ENCODE data around the gene ITPRID1. TPM values are rescaled to one million over a fixed set of nuclear protein-coding genes. Genes with fewer than 3 reads are reported as not detected.

ITPRID1 gene
- total RNA-seq, 2 experiments from 2014 or later, result not detected

GRCh38 chr7:31665546-31665945, 151.7 kb downstream of the ITPRID1 start:
- POLR2A ChIA-PET, result no interaction called here
- Histone ChIP-seq H3K36me3 (ENCODE audit: insufficient read depth, low read length) (no peaks in the 10 kb centered on the region), H3K4me1 (ENCODE audit: insufficient read depth, low read length) (no peaks in the 10 kb centered on the region), H3K9me3 (ENCODE audit: control insufficient read depth in 1 of 2, insufficient read depth in 1 of 2, low read length in 2 of 2) (peaks cover 0 to 6% of the 10 kb centered on the region in 2 experiments), H3K4me3 (ENCODE audit: low read length) (no peak overlapping the region), H3K27ac (ENCODE audit: low read depth in 1 of 2, low read length in 2 of 2) (no peak overlapping the region), H3K27me3 (ENCODE audit: control insufficient read depth in 1 of 2, insufficient read depth in 2 of 2, low read length in 2 of 2) (no peaks in the 10 kb centered on the region)
- peaks cover 2% of the 10 kb centered on the region for H3K9me3 Mint-ChIP-seq
- H3K27me3 Mint-ChIP-seq, result no peaks in the 10 kb centered on the region
- H3K27ac Mint-ChIP-seq, result no peak overlapping the region
- DNase-seq (no peak), ATAC-seq (ENCODE audit: poor library complexity) (no peak)
- H3K36me3 Mint-ChIP-seq (ENCODE audit: low read depth), result no peaks in the 10 kb centered on the region
- intact Hi-C loops (cut with DNase I, micrococcal nuclease), result no loop called here
- H3K4me3 Mint-ChIP-seq, result no peak overlapping the region
- CTCF ChIA-PET, result no interaction called here
- no peaks in the 10 kb centered on the region for H3K4me1 Mint-ChIP-seq (ENCODE audit: low read depth)
- TF ChIP-seq, protein P1, sequence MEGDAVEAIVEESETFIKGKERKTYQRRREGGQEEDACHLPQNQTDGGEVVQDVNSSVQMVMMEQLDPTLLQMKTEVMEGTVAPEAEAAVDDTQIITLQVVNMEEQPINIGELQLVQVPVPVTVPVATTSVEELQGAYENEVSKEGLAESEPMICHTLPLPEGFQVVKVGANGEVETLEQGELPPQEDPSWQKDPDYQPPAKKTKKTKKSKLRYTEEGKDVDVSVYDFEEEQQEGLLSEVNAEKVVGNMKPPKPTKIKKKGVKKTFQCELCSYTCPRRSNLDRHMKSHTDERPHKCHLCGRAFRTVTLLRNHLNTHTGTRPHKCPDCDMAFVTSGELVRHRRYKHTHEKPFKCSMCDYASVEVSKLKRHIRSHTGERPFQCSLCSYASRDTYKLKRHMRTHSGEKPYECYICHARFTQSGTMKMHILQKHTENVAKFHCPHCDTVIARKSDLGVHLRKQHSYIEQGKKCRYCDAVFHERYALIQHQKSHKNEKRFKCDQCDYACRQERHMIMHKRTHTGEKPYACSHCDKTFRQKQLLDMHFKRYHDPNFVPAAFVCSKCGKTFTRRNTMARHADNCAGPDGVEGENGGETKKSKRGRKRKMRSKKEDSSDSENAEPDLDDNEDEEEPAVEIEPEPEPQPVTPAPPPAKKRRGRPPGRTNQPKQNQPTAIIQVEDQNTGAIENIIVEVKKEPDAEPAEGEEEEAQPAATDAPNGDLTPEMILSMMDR (IDR thresholded peaks at IDR 0.05), result no peak

DNA sequence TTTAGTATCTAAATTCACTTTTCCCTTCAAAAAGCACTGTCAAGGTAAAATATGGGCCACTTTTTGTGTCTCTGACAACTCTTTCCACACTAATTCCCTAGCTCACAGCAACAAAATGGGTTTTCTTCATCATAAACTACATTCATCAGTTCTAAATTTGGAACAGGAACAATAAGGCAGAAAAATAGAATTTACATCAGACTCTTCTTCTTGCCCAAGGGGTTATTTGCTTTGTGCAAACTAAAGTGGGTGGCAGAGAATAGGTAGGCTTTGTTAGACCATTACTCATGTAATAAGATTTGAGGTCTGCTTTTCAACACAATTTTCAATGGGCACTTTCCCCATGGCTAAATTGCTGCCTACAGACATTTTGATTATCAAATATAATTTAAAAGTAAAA, 155.6 kb downstream of the ITPRID1 start:
- TF ChIP-seq, protein P1 (IDR thresholded peaks at IDR 0.05), result no peak
- Mint-ChIP-seq H3K27me3 (no peaks in the 10 kb centered on the region), H3K9me3 (no peaks in the 10 kb centered on the region), H3K4me1 (ENCODE audit: low read depth) (no peaks in the 10 kb centered on the region), H3K36me3 (ENCODE audit: low read depth) (no peaks in the 10 kb centered on the region), H3K27ac (no peak overlapping the region), H3K4me3 (no peak overlapping the region)
- ATAC-seq (ENCODE audit: poor library complexity) (no peak), DNase-seq (no peak)
- POLR2A ChIA-PET, result no interaction called here
- Histone ChIP-seq H3K27me3 (ENCODE audit: control insufficient read depth in 1 of 2, insufficient read depth in 2 of 2, low read length in 2 of 2) (no peaks in the 10 kb centered on the region), H3K27ac (ENCODE audit: low read depth in 1 of 2, low read length in 2 of 2) (no peak overlapping the region), H3K4me3 (ENCODE audit: low read length) (no peak overlapping the region), H3K9me3 (ENCODE audit: control insufficient read depth in 1 of 2, insufficient read depth in 1 of 2, low read length in 2 of 2) (no peaks in the 10 kb centered on the region), H3K36me3 (ENCODE audit: insufficient read depth, low read length) (no peaks in the 10 kb centered on the region), H3K4me1 (ENCODE audit: insufficient read depth, low read length) (no peaks in the 10 kb centered on the region)
- CTCF ChIA-PET, result no interaction called here
- intact Hi-C loops (cut with DNase I, micrococcal nuclease), result no loop called here

GRCh38 chr7:31679574-31680305, 165.8 kb downstream of the ITPRID1 start:
- H3K27me3 ChIP-seq (ENCODE audit: control insufficient read depth in 1 of 2, insufficient read depth in 2 of 2, low read length in 2 of 2), result no peaks in the 10 kb centered on the region
- Mint-ChIP-seq H3K9me3 (no peaks in the 10 kb centered on the region), H3K4me1 (ENCODE audit: low read depth) (no peaks in the 10 kb centered on the region), H3K4me3 (no peak overlapping the region), H3K36me3 (ENCODE audit: low read depth) (no peaks in the 10 kb centered on the region), H3K27ac (no peak overlapping the region), H3K27me3 (no peaks in the 10 kb centered on the region)
- DNase-seq, result no peak
- CTCF ChIA-PET, result no interaction called here
- POLR2A ChIA-PET, result no interaction called here
- H3K36me3 ChIP-seq (ENCODE audit: insufficient read depth, low read length), result no peaks in the 10 kb centered on the region
- H3K27ac ChIP-seq (ENCODE audit: low read depth in 1 of 2, low read length in 2 of 2), result no peak overlapping the region
- TF ChIP-seq, protein P1 (IDR thresholded peaks at IDR 0.05), result no peak
- no peak for ATAC-seq (ENCODE audit: poor library complexity)
- H3K4me3 ChIP-seq (ENCODE audit: low read length), result no peak overlapping the region
- H3K4me1 ChIP-seq (ENCODE audit: insufficient read depth, low read length), result no peaks in the 10 kb centered on the region
- H3K9me3 ChIP-seq (ENCODE audit: control insufficient read depth in 1 of 2, insufficient read depth in 1 of 2, low read length in 2 of 2), result peaks cover 0 to 3% of the 10 kb centered on the region in 2 experiments
- intact Hi-C loops (cut with DNase I, micrococcal nuclease), result no loop called here

All from CD4-positive, alpha-beta T cell (primary cell).